Measurements from ENCODE around the gene EBP. TPM values are rescaled to one million over a fixed set of nuclear protein-coding genes. Genes with fewer than 3 reads are reported as not detected.

The EBP gene
- total and polyA plus RNA-seq, 9 of the 15 experiments (the other 6 are each of a cell fraction or from before 2014, with no cell fraction given) = 228 to 987 (median 274) TPM

GRCh38 chrX:48539345-48540027, 17.9 kb downstream of the EBP start, which contains the start of gene TBC1D25 (continued):
- TF ChIP-seq TOE1 (IDR thresholded peaks at IDR 0.05; ENCODE audit: borderline replicate concordance) (peak; percentile 56; the same call in 1 of the 2 replicates), TOE1 (CRISPR knock-in tag; IDR thresholded peaks at IDR 0.05; ENCODE audit: borderline replicate concordance, low read depth) (no peak), ZNF511 (CRISPR knock-in tag; IDR thresholded peaks at IDR 0.05) (no peak), ZNF143 (CRISPR knock-in tag; IDR thresholded peaks at IDR 0.05) (no peak), E2F6 (IDR thresholded peaks at IDR 0.05; ENCODE audit: borderline replicate concordance in 1 of 2, extremely low read depth in 1 of 2, insufficient read depth in 1 of 2, insufficient read length in 1 of 2, low read depth in 1 of 2, low read length in 1 of 2, poor library complexity in 1 of 2, severe bottlenecking in 1 of 2) (peak in 1 of 2 experiments; percentile 75), HNRNPLL (IDR thresholded peaks at IDR 0.05; ENCODE audit: low read depth, low read length, poor library complexity, severe bottlenecking) (peak; percentile 34), TCF7L2 (IDR thresholded peaks at IDR 0.05; ENCODE audit: low read depth, low read length) (no peak), PATZ1 (CRISPR knock-in tag; IDR thresholded peaks at IDR 0.05; ENCODE audit: borderline replicate concordance) (no peak), USF2 (CRISPR knock-in tag; IDR thresholded peaks at IDR 0.05) (peak; percentile 35; the same call in 1 of the 2 replicates), HMGN3 (IDR thresholded peaks at IDR 0.05; ENCODE audit: borderline replicate concordance, extremely low read depth, insufficient read length, low read depth, low read length) (peak; percentile 42), HES1 (IDR thresholded peaks at IDR 0.05; ENCODE audit: low read depth) (no peak), PYGO2 (tag; IDR thresholded peaks at IDR 0.05) (no peak), ZBTB11 (CRISPR knock-in tag; IDR thresholded peaks at IDR 0.05) (0 out of 6 replicates have a peak, but pooled peaks of 1 of the 3 experiments have one; percentile 44), ZNF124 (CRISPR knock-in tag; IDR thresholded peaks at IDR 0.05) (no peak), FOXJ3 (CRISPR knock-in tag; IDR thresholded peaks at IDR 0.05) (no peak), ETV1 (tag; conservative IDR thresholded peaks at IDR 0.05; ENCODE audit: low read depth) (peak; percentile 55; the same call in 1 of the 2 replicates)
